ENCODE data around the gene NARS2.

DNA sequence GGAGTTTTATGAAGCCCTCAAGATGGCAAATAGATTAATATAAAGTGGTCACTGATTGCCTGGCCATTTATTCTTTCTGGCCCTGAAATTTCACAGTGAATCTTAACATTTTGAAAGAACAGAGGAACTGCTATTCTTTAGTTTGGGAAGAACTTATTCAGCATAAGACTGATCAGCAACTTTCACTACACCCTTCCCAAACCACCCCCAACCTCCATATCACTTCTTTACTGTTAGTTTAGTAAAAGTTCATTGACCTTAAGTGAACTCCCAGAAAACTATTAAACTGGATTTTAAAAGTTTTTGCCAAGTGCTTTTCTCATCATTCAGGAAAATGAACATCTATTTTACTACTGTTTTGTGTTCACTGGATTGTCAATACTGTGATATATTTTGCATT is 77.4 kb downstream of the NARS2 start:
- no peak for TF ChIP-seq POLR2A (IDR thresholded peaks at IDR 0.05; ENCODE audit: low read depth, low read length)
- TF ChIP-seq TAF1 (IDR thresholded peaks at IDR 0.05; ENCODE audit: low read depth, low read length) = no peak
- TF ChIP-seq POLR2AphosphoS5 (IDR thresholded peaks at IDR 0.05; ENCODE audit: low read depth, low read length) = no peak
- no peak for TF ChIP-seq PAX5 (IDR thresholded peaks at IDR 0.05; ENCODE audit: insufficient read depth, low read length, severe bottlenecking)
- no peak for TF ChIP-seq POU2F2 (IDR thresholded peaks at IDR 0.05; ENCODE audit: low read depth, low read length)

Data from GM12891 (cell line).